IPS-20b (cell line): ENCODE measurements around the gene MRPL16.
A peak's percentile ranks its signal among the peaks of the same experiment; 100 is the strongest.
"Not testable (repeated sequence)": the region's sequence is repeated elsewhere in the genome, so short reads cannot be mapped to it uniquely, and the experiment has no call there.

Source experiments
- H3K27ac ChIP-seq: one replicate; pipeline ENCODE4 v1.5.1; 2013; ENCODE audit warnings: low read length
- H3K27me3 ChIP-seq: 2 replicates; pipeline ENCODE4 v1.6.1; 2013; ENCODE audit warnings: mild to moderate bottlenecking, low read length, inconsistent platforms; ENCODE audit not compliant: insufficient read depth
- H3K36me3 ChIP-seq: 2 replicates; pipeline ENCODE4 v1.6.1; 2013; ENCODE audit warnings: low read depth, mild to moderate bottlenecking, inconsistent platforms, low read length, moderate library complexity; ENCODE audit not compliant: insufficient read depth
- H3K4me1 ChIP-seq: 2 replicates; pipeline ENCODE4 v1.6.1; 2013; ENCODE audit warnings: mild to moderate bottlenecking, control low read depth, inconsistent platforms, low read length, moderate library complexity; ENCODE audit not compliant: insufficient read depth
- H3K4me3 ChIP-seq: 2 replicates; pipeline ENCODE4 v1.5.1; 2013; ENCODE audit warnings: mild to moderate bottlenecking, low read length, inconsistent platforms
- H3K9ac ChIP-seq: 2 replicates; pipeline ENCODE4 v1.6.1; 2013; ENCODE audit warnings: low read depth, mild to moderate bottlenecking, inconsistent platforms, low read length, moderate library complexity
- H3K9me3 ChIP-seq: 2 replicates; pipeline ENCODE4 v1.6.1; 2013; ENCODE audit warnings: mild to moderate bottlenecking, low read depth, low read length, inconsistent platforms; ENCODE audit not compliant: insufficient read depth

MRPL16 gene

GRCh38 chr11:59842316-59842715 lies 31.7 kb upstream of the MRPL16 start:
- no peak overlapping the region for H3K9ac ChIP-seq

GRCh38 chr11:59841514-59841913 lies 30.9 kb upstream of the MRPL16 start:
- Histone ChIP-seq H3K27ac (no peak overlapping the region), H3K9ac (no peak overlapping the region), H3K27me3 (no peaks in the 10 kb centered on the region), H3K4me3 (no peak overlapping the region), H3K4me1 (peaks cover 5% of the 10 kb centered on the region; the same call in 1 of the 2 replicates), H3K36me3 (no peaks in the 10 kb centered on the region), H3K9me3 (no peaks in the 10 kb centered on the region)

More at GRCh38 chr11:59842316-59842715, 31.7 kb upstream of the MRPL16 start:
- H3K9me3 ChIP-seq: no peaks in the 10 kb centered on the region
- no peak overlapping the region for H3K4me3 ChIP-seq
- no peaks in the 10 kb centered on the region for H3K27me3 ChIP-seq
- H3K27ac ChIP-seq: no peak overlapping the region
- no peaks in the 10 kb centered on the region for H3K36me3 ChIP-seq
- H3K4me1 ChIP-seq: peaks cover 5% of the 10 kb centered on the region; the same call in 1 of the 2 replicates

GRCh38 chr11:59839615-59840014 lies 29.0 kb upstream of the MRPL16 start:
- Histone ChIP-seq H3K4me3 (no peak overlapping the region), H3K4me1 (no peaks in the 10 kb centered on the region), H3K27ac (no peak overlapping the region), H3K36me3 (no peaks in the 10 kb centered on the region), H3K9ac (no peak overlapping the region), H3K27me3 (no peaks in the 10 kb centered on the region), H3K9me3 (no peaks in the 10 kb centered on the region)

- no peaks in the 10 kb centered on the region for H3K4me1 ChIP-seq
- no peaks in the 10 kb centered on the region for H3K36me3 ChIP-seq
- no peaks in the 10 kb centered on the region for H3K9me3 ChIP-seq
- no peak overlapping the region for H3K27ac ChIP-seq
- no peaks in the 10 kb centered on the region for H3K27me3 ChIP-seq
- H3K9ac ChIP-seq: no peak overlapping the region
- H3K4me3 ChIP-seq: no peak overlapping the region
Observed at GRCh38 chr11:59833602-59834001, 23.0 kb upstream of the MRPL16 start.

- H3K9ac ChIP-seq: no peak overlapping the region
- no peaks in the 10 kb centered on the region for H3K4me1 ChIP-seq
- no peaks in the 10 kb centered on the region for H3K36me3 ChIP-seq
- no peaks in the 10 kb centered on the region for H3K27me3 ChIP-seq
- no peak overlapping the region for H3K4me3 ChIP-seq
- H3K9me3 ChIP-seq: no peaks in the 10 kb centered on the region
- no peak overlapping the region for H3K27ac ChIP-seq
Observed at GRCh38 chr11:59829358-59829757, 18.8 kb upstream of the MRPL16 start.

GRCh38 chr11:59822989-59823566 lies 12.5 kb upstream of the MRPL16 start:
- Histone ChIP-seq H3K27ac (no peak overlapping the region), H3K4me3 (no peak overlapping the region), H3K9ac (no peak overlapping the region)

GRCh38 chr11:59818572-59818971 lies 8.0 kb upstream of the MRPL16 start:
- H3K4me1 ChIP-seq: peaks cover 35% of the 10 kb centered on the region

More at GRCh38 chr11:59822989-59823566, 12.5 kb upstream of the MRPL16 start:
- no peaks in the 10 kb centered on the region for H3K9me3 ChIP-seq
- peaks cover 7% of the 10 kb centered on the region; the same call in 1 of the 2 replicates for H3K4me1 ChIP-seq
- H3K27me3 ChIP-seq: no peaks in the 10 kb centered on the region
- no peaks in the 10 kb centered on the region for H3K36me3 ChIP-seq

GRCh38 chr11:59816434-59816833 lies 5.9 kb upstream of the MRPL16 start:
- not testable (repeated sequence) for H3K27me3 ChIP-seq, H3K9me3 ChIP-seq, H3K36me3 ChIP-seq
- Histone ChIP-seq H3K4me3 (peak overlapping the region; percentile 67; the same call in 1 of the 2 replicates), H3K4me1 (peaks cover 35% of the 10 kb centered on the region), H3K27ac (peak overlapping the region; percentile 91), H3K9ac (peak overlapping the region; percentile 81; the same call in 1 of the 2 replicates)

More at GRCh38 chr11:59818572-59818971, 8.0 kb upstream of the MRPL16 start:
- no peak overlapping the region for H3K9ac ChIP-seq
- H3K27me3 ChIP-seq: no peaks in the 10 kb centered on the region
- H3K36me3 ChIP-seq: no peaks in the 10 kb centered on the region
- H3K4me3 ChIP-seq: no peak overlapping the region
- H3K27ac ChIP-seq: no peak overlapping the region
- no peaks in the 10 kb centered on the region for H3K9me3 ChIP-seq

- Histone ChIP-seq H3K9ac (peak overlapping the region; percentile 81; the same call in 1 of the 2 replicates), H3K4me1 (peaks cover 39% of the 10 kb centered on the region), H3K4me3 (peak overlapping the region; percentile 67), H3K27ac (peak overlapping the region; percentile 91), H3K36me3 (no peaks in the 10 kb centered on the region), H3K9me3 (no peaks in the 10 kb centered on the region), H3K27me3 (no peaks in the 10 kb centered on the region)
Observed at GRCh38 chr11:59815754-59816153, 5.2 kb upstream of the MRPL16 start.

- Histone ChIP-seq H3K36me3 (peaks cover under 1% of the 10 kb centered on the region; the same call in 1 of the 2 replicates), H3K4me3 (peak overlapping the region; percentile 67; the same call in 1 of the 2 replicates), H3K9me3 (no peaks in the 10 kb centered on the region), H3K4me1 (peaks cover 39% of the 10 kb centered on the region), H3K27me3 (no peaks in the 10 kb centered on the region), H3K27ac (no peak overlapping the region), H3K9ac (peak overlapping the region; percentile 81; the same call in 1 of the 2 replicates)
Observed at GRCh38 chr11:59814021-59814420, 3.4 kb upstream of the MRPL16 start.

GRCh38 chr11:59813364-59813763 lies 2.8 kb upstream of the MRPL16 start:
- H3K9me3 ChIP-seq: no peaks in the 10 kb centered on the region
- H3K9ac ChIP-seq: no peak overlapping the region
- no peaks in the 10 kb centered on the region for H3K27me3 ChIP-seq
- H3K4me3 ChIP-seq: no peak overlapping the region
- no peak overlapping the region for H3K27ac ChIP-seq
- peaks cover 7% of the 10 kb centered on the region for H3K36me3 ChIP-seq
- peaks cover 35% of the 10 kb centered on the region for H3K4me1 ChIP-seq

GRCh38 chr11:59812220-59812619 lies 1.6 kb upstream of the MRPL16 start:
- no peaks in the 10 kb centered on the region for H3K9me3 ChIP-seq
- H3K36me3 ChIP-seq: peaks cover 18% of the 10 kb centered on the region
- no peak overlapping the region for H3K27ac ChIP-seq
- no peaks in the 10 kb centered on the region for H3K27me3 ChIP-seq
- no peak overlapping the region for H3K4me3 ChIP-seq
- no peak overlapping the region for H3K9ac ChIP-seq
- H3K4me1 ChIP-seq: peaks cover 29% of the 10 kb centered on the region
